22Rv1 (cell line): Measurements from ENCODE around the gene SHQ1.
"Not testable (repeated sequence)": the region's sequence is repeated elsewhere in the genome, so short reads cannot be mapped to it uniquely, and the experiment has no call there.

ENCODE experiments used
- H3K27ac ChIP-seq: fragments of 450-650 bp; 2 replicates; pipeline ENCODE4 v1.5.1; 2017
- CTCF ChIP-seq: fragments of 450-650 bp; IDR thresholded peaks from 2 replicates; pipeline ENCODE4 v1.5.1; 2017; ENCODE audit warnings: mild to moderate bottlenecking
- ZFX ChIP-seq: fragments of 450-650 bp; IDR thresholded peaks from 2 replicates; pipeline ENCODE4 v1.6.1; 2017; ENCODE audit warnings: antibody characterized with exemption, borderline replicate concordance

SHQ1 gene

DNA sequence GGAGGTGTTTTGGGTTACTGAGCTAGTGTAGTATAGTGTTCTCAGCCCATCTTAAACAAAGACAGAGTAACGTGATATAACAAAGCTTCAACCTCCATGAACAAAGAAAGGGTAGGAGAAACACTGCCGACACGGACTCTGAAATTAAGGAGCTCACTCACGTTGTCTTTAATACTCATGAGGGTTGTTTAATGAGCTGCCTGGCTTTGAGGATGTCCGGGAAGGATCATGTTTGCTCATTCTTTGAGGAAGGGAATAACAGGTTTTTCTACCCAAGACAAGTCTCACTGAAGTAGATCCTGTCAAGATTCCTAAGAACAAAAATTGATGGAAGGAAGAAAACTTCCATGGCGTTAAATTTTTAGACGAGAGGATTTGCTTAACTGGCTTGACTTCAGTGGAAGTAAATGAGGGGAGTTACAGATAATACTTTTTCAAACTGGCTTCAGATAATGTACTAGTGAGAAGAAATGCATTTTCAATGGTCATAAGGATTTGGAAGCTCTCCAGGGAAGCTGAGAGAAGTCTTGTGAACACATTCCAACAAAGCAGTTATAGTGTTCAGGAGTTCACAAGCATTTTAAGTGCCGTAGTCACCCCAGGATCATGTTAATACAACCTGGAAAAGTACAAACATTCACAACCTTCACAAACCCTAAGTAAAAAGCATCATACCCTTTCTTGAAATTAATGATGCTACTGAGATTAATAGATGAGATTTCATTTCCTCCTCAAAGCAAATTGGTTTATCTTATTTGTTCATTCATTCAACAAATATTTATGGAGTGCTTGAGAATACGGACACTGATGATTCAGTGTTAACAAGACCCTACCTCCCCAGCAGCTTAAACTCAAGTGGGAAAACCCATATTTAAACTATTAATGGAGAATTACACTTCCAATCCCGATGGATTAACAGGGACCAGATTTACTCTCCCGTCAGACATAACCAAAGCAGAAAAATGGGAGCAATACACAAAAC is 101.5 kb downstream of the SHQ1 start:
- peak overlapping the region; percentile 77 for H3K27ac ChIP-seq
- TF ChIP-seq CTCF (no peak), ZFX (no peak)

GRCh38 chr3:72745146-72745999 is 102.9 kb downstream of the SHQ1 start:
- H3K27ac ChIP-seq, result peak overlapping the region; percentile 77
- TF ChIP-seq CTCF (no peak), ZFX (no peak)

DNA sequence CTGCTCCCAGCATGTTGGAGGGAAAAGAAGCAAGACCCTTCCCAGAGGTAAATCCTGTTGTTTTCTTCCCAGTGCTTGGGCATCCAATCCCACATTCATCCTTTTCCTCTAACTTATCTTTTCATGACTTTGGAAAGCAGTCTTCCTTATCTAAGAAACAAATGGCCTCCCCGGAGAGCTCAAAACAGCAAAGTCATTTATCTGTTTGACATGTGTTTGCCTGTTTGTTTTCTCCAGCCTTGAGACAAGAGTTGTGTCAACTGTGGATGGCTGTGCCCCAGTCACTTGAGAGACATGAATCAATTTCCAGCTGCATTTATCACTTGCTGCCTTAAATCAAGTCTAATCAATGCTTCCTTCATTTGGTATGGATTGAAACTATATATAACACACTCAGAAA is 103.9 kb downstream of the SHQ1 start:
- no peak overlapping the region for H3K27ac ChIP-seq
- TF ChIP-seq CTCF, result no peak
- no peak for TF ChIP-seq ZFX

DNA sequence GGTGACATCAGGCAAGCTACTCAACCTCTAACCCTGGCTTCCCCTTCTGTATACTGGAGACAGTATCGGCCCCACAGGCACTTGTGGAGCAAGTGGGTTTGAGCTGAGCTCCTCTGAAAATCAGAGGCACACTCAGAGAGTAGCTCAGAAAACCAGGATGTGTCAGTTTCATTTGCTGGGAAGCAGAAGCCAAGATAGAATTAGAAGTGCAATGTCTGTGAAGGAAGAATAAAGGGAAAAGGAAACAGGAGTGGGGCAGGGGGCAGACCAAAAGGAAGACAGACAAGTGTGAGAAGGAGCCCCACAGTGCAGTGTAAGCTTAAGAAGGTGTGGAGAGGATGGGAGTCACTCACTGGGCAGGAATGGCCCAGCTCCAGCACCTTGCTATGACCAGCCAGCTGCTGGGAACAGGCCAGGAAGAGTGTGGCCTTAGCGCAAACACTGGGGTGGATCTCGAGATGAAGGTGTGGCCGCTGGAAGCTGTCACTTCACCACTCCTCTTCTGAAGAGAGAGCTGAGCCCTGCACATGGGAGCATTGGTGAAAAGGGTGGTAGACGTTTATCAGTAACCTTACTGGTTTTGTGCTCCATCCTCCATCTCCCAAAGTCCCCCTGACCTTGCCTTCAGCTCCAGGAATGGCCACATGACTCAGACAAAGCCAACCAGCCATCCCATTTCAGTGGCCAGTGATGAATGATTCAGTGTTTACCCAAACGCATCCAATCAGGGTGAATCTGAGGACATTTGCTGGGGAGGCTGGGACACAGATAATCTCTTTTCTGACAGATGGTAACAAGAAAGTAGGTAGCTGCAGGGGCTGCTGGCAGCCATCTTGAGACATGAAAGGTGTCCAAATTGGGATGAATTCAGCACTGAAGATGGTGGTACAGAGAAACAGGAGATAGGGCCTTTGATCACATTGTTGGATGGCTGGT is 108.4 kb downstream of the SHQ1 start:
- H3K27ac ChIP-seq, result no peak overlapping the region
- TF ChIP-seq CTCF (no peak), ZFX (no peak)

DNA sequence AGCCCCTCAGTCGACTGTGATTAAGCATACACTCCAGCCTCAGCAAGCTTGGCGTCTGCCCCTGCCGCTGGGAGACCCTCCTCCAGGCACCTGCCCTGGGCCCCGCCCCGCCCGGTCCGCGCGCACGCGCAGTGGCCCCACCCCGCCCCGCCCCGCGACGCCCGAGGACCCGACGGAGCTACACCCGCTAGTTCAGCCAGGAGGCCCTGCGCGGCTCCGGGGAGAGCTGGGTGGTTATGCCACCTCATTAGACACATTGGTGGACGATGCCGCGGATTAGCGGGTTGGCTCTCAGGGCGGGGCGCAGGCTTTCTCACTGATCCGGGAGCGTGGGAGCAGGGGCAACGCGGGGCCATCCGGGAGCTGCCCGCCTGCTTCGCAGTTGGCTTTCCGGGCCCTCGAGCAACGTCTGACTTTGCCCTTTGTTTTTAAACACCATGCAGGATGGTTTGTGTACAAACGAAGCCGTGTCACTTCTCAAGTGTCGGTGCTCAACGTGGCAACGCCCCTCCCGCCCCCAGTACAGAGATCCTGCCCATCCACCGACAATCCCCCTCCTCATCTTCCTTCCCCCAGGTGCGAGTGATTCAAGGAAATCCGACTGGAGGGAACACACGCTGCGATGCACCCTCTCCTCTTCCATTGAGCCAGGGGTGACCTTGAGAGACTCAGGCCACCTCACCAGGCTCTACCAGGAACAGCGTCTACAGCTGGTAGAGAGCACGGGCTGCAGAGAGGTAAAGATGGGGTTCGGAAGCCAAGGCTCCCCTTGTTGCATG is 109.3 kb downstream of the SHQ1 start:
- TF ChIP-seq CTCF (no peak), ZFX (no peak)

DNA sequence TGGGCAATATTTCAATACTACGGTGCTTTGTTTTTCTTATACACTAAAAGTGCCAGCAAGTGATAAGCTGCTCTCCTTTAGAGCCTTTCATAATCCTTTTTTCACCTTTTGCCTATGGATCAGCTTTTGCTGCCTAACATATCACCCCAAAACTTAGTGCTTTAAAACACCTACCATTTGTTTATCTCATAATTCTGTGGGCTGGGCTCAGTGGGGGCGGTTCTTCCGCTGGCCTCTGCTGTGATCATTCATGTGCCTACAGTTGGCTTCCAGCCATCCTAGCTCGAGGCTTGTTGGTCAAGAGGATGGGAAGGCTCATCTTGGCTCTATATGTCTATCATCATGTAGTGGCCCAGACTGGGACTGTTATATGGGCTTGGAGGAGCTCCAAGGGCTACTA is 113.2 kb downstream of the SHQ1 start:
- H3K27ac ChIP-seq, result not testable (repeated sequence)

More for the DNA sequence above, 109.3 kb downstream of the SHQ1 start:
- H3K27ac ChIP-seq, result no peak overlapping the region
